ENCODE data around the gene SEMA4D.

DNA sequence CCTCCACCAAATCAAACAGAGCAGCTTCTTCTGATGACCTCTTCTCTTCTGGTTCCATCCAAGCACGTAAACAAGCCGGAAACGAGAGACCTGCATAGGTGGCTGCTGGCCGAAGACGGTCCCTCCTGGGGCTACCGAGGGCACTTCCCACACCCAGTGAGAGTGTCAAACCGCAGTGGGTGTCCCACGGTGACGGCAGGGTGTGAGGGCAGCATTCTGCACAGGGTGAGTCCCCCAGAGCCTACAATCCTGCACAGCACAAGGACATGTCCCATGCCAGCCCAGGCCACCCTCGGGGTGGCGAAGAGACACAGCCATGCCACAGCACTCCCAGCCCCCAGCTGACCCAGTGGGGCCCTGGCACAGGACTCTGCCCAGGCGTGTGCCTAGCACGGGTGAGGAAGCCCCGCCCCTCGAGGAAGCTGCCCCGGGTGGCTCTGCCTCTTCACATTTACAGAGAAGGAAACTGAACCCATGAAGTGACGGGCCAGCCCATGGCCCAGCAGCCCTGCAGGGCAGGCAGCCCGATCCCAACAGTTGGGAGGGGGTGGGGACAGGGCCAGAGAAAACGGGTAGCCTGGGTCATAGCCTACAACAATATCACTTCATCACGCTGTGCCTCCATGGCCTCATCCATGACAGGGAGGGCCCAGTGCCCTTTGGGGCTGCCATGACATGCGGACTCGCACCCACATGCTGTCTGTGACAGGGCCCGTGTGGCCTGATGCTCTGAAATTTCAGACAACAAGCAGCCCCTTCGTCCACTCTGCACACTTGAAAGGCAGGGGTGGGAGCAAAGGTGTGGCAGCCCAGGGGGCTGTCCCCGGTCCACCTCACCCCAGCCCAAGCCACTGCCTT lies 43.2 kb downstream of the SEMA4D start:
- TF ChIP-seq POLR2A (IDR thresholded peaks at IDR 0.05; ENCODE audit: low read depth, low read length) (no peak), POLR2AphosphoS5 (IDR thresholded peaks at IDR 0.05; ENCODE audit: low read depth, low read length) (no peak)

Measured in GM12892 (cell line).